IMR-90 (cell line): Measurements from ENCODE around the gene WSB1. TPM values are rescaled to one million over a fixed set of nuclear protein-coding genes. Genes with fewer than 3 reads are reported as not detected.

Source experiments
- ATAC-seq: fragments of 200-7000 bp; cut with Tn5 transposase; 2 replicates; pipeline ENCODE4 v1.9.1; 2020; ENCODE audit warnings: low read depth, mild to moderate bottlenecking, moderate library complexity
- BruUV-seq: library from RNA; stranded (reverse); fragments of 400-500 nt; replicated peaks from 2 replicates; lab custom pipeline; 2021; lab: Mats Ljungman, UMichigan
- CTCF ChIA-PET: fragments of 300-600 bp; formaldehyde crosslinking; extraction: SDS; loops from one replicate; lab custom pipeline; 2021; ENCODE audit warnings: antibody characterized with exemption; lab: Yijun Ruan, JAX
- POLR2A ChIA-PET: fragments of 300-600 bp; sonication (Branson Sonifier 250); formaldehyde crosslinking; loops from one replicate; lab custom pipeline; 2022; ENCODE audit warnings: antibody characterized with exemption; ENCODE audit not compliant: unreplicated experiment; lab: Charles Lee
- DNase-seq: peaks from one replicate; pipeline ENCODE4 v3.0.0; 2013
- H2AFZ ChIP-seq: replicated peaks from 2 replicates; pipeline ENCODE3; 2013; ENCODE audit warnings: low read length, mild to moderate bottlenecking; ENCODE audit not compliant: poor library complexity
- H2AK5ac ChIP-seq: 2 replicates; pipeline ENCODE4 v1.6.1; 2013; ENCODE audit warnings: low read depth, low read length, inconsistent platforms
- H2AK9ac ChIP-seq: replicated peaks from 2 replicates; pipeline ENCODE3; 2013; ENCODE audit warnings: mild to moderate bottlenecking, low read depth, low read length, moderate library complexity; ENCODE audit not compliant: poor library complexity
- H2BK120ac ChIP-seq: 2 replicates; pipeline ENCODE4 v1.6.1; 2013; ENCODE audit warnings: low read depth, low read length, inconsistent platforms
- H2BK15ac ChIP-seq: 3 replicates; pipeline ENCODE4 v1.6.1; 2013; ENCODE audit warnings: low read depth, low read length, inconsistent platforms
- H2BK20ac ChIP-seq: 2 replicates; pipeline ENCODE4 v1.6.1; 2013; ENCODE audit warnings: low read depth, mild to moderate bottlenecking, inconsistent platforms, low read length, moderate library complexity
- H2BK5ac ChIP-seq: 2 replicates; pipeline ENCODE4 v1.6.1; 2013; ENCODE audit warnings: mild to moderate bottlenecking, low read depth, low read length, inconsistent platforms; ENCODE audit not compliant: poor library complexity, severe bottlenecking
- H3K14ac ChIP-seq: replicated peaks from 2 replicates; pipeline ENCODE4 v1.6.1; 2013; ENCODE audit warnings: low read depth, low read length, inconsistent platforms
- H3K18ac ChIP-seq: 2 replicates; pipeline ENCODE4 v1.6.1; 2013; ENCODE audit warnings: low read depth, low read length, control low read depth
- H3K23ac ChIP-seq: 2 replicates; pipeline ENCODE4 v1.6.1; 2013; ENCODE audit warnings: low read depth, low read length, inconsistent platforms
- H3K27ac ChIP-seq: 2 replicates; pipeline ENCODE4 v1.5.1; 2013; ENCODE audit warnings: mild to moderate bottlenecking, control low read depth, low read length; ENCODE audit not compliant: insufficient read depth
- H3K27me3 ChIP-seq: 2 replicates; pipeline ENCODE4 v1.6.1; 2013; ENCODE audit warnings: low read length; ENCODE audit not compliant: control insufficient read depth, insufficient read depth
- H3K36me3 ChIP-seq: 2 replicates; pipeline ENCODE4 v1.6.1; 2013; ENCODE audit warnings: low read length, mixed read lengths; ENCODE audit not compliant: control insufficient read depth, insufficient read depth
- H3K4ac ChIP-seq: 2 replicates; pipeline ENCODE4 v1.6.1; 2013; ENCODE audit warnings: low read depth, low read length, inconsistent platforms
- H3K4me1 ChIP-seq: 2 replicates; pipeline ENCODE4 v1.6.1; 2013; ENCODE audit warnings: low read length, mixed read lengths; ENCODE audit not compliant: control insufficient read depth, insufficient read depth
- H3K4me2 ChIP-seq: 2 replicates; pipeline ENCODE4 v1.6.1; 2013; ENCODE audit warnings: low read depth, mild to moderate bottlenecking, control low read depth, low read length, moderate library complexity
- H3K4me3 ChIP-seq: 2 replicates; pipeline ENCODE4 v1.5.1; 2013; ENCODE audit warnings: low read depth, mild to moderate bottlenecking, control low read depth, low read length, moderate library complexity; ENCODE audit not compliant: insufficient read depth
- H3K56ac ChIP-seq: 2 replicates; pipeline ENCODE4 v1.6.1; 2013; ENCODE audit warnings: low read length, inconsistent platforms; ENCODE audit not compliant: insufficient read depth; ENCODE audit errors: extremely low read depth
- H3K79me1 ChIP-seq, 2 experiments: 2 replicates each; pipeline ENCODE4 v1.6.1; 2013; ENCODE audit warnings: low read length in 2 of 2, inconsistent platforms in 1 of 2, low read depth in 1 of 2
- H3K9ac ChIP-seq: 2 replicates; pipeline ENCODE4 v1.6.1; 2013; ENCODE audit warnings: low read depth, low read length, control low read depth
- H3K9me1 ChIP-seq: 2 replicates; pipeline ENCODE4 v1.6.1; 2013; ENCODE audit warnings: low read length, inconsistent platforms; ENCODE audit not compliant: insufficient read depth
- H3K9me3 ChIP-seq: 2 replicates; pipeline ENCODE4 v1.6.1; 2013; ENCODE audit warnings: low read length; ENCODE audit not compliant: control insufficient read depth, insufficient read depth
- H4K20me1 ChIP-seq: 2 replicates; pipeline ENCODE4 v1.6.1; 2013; ENCODE audit warnings: low read length, inconsistent platforms; ENCODE audit not compliant: insufficient read depth
- H4K5ac ChIP-seq: 2 replicates; pipeline ENCODE4 v1.6.1; 2013; ENCODE audit warnings: mild to moderate bottlenecking, low read depth, low read length, control low read depth
- H4K8ac ChIP-seq, 2 experiments: 2 replicates each; pipeline ENCODE4 v1.6.1; 2013; ENCODE audit warnings: low read depth in 2 of 2, low read length in 2 of 2, control low read depth in 1 of 2, inconsistent platforms in 1 of 2
- H4K91ac ChIP-seq: 2 replicates; pipeline ENCODE4 v1.6.1; 2013; ENCODE audit warnings: low read depth, low read length, inconsistent platforms; ENCODE audit not compliant: insufficient read depth
- BHLHE40 ChIP-seq: fragments of 150-350 bp; IDR thresholded peaks from 2 replicates; pipeline ENCODE4 v1.6.1; 2016; ENCODE audit warnings: mild to moderate bottlenecking, low read depth, low read length
- CTCF ChIP-seq: conservative IDR thresholded peaks from 2 replicates; pipeline ENCODE4 v1.5.1; 2012; ENCODE audit warnings: mild to moderate bottlenecking, low read depth, low read length, improper control_type of control experiment
- FOS ChIP-seq: fragments of 150-350 bp; IDR thresholded peaks from 2 replicates; pipeline ENCODE4 v1.6.1; 2016; ENCODE audit warnings: low read depth, low read length
- NFE2L2 ChIP-seq: fragments of 150-350 bp; IDR thresholded peaks from 2 replicates; pipeline ENCODE4 v1.6.1; 2016; ENCODE audit warnings: low read depth, mild to moderate bottlenecking, low read length
- RAD21 ChIP-seq: IDR thresholded peaks from 2 replicates; pipeline ENCODE4 v1.6.1; 2012; ENCODE audit warnings: low read length, improper control_type of control experiment
- WGBS, 2 experiments: methylation state at CpG; one replicate each; pipeline versions ENCODE4 v1.1.5 to v1.1.7; 2013; ENCODE audit warnings: missing lambda C conversion rate in 2 of 2; ENCODE audit not compliant: insufficient read length in 1 of 2; ENCODE audit errors: extremely low coverage in 2 of 2; 5-methylcytosine and 5-hydroxymethylcytosine counted together
- dilution Hi-C: fragments of 300-500 bp; cut with HindIII; formaldehyde crosslinking; loops from one replicate; pipeline ENCODE4 v1.14.3; 2018; ENCODE audit warnings: low sequenced_read_pairs; ENCODE audit not compliant: unreplicated experiment
- in situ Hi-C: fragments of 300-500 bp; cut with MboI; formaldehyde crosslinking; loops from 3 replicates; pipeline ENCODE4 v1.14.3; 2019; ENCODE audit warnings: low sequenced_read_pairs, inconsistent platforms, mixed read lengths
- intact Hi-C: fragments of 100-400 bp; cut with micrococcal nuclease; formaldehyde crosslinking; loops from 2 replicates; pipeline ENCODE4 v1.10.0; 2022
- polyA plus RNA-seq, 3 experiments: library from polyadenylated mRNA; depleted of rRNA; stranded (reverse); fragments of >200 nt; gene quantifications; 2 replicates each; pipeline ENCODE4 v1.2.3, GENCODE V29; 2012; ENCODE audit warnings: low replicate concordance in 1 of 3
- total RNA-seq: library from RNA; depleted of rRNA; stranded (reverse); fragments of >200 nt; gene quantifications from 2 replicates; pipeline ENCODE4 v1.2.3, GENCODE V29; 2012

WSB1 gene
- total and polyA plus RNA-seq, 2 of the 4 experiments (the other 2 are of a cell fraction) = 140 to 266 TPM

GRCh38 chr17:27341041-27341471, 47.1 kb downstream of the WSB1 start:
- Histone ChIP-seq H4K91ac (no peak overlapping the region), H3K9ac (no peak overlapping the region), H3K4me2 (no peak overlapping the region), H3K4ac (no peak overlapping the region), H3K18ac (no peak overlapping the region), H3K4me1 (no peaks in the 10 kb centered on the region), H2BK120ac (no peak overlapping the region), H3K23ac (no peak overlapping the region), H2BK20ac (no peak overlapping the region), H2BK5ac (no peak overlapping the region), H3K9me3 (no peaks in the 10 kb centered on the region), H3K4me3 (no peak overlapping the region), H3K27me3 (no peaks in the 10 kb centered on the region), H3K27ac (no peak overlapping the region), H2AK9ac (no peak overlapping the region), H2AFZ (no peak overlapping the region), H4K8ac (no peak overlapping the region), H4K5ac (no peak overlapping the region), H3K9me1 (0 out of 2 replicates have a peak, but pooled peaks cover 4% of the 10 kb centered on the region), H3K79me1 (no peaks in the 10 kb centered on the region), H4K20me1 (no peaks in the 10 kb centered on the region), H3K56ac (no peak overlapping the region), H3K14ac (no peak overlapping the region), H2BK15ac (no peak overlapping the region), H2AK5ac (peak overlapping the region; percentile 31; the same call in 1 of the 2 replicates), H3K36me3 (no peaks in the 10 kb centered on the region)
- DNase-seq = no peak
- dilution Hi-C loops (loop anchor here (25.0 kb wide), 1 partner anchor 104 kb away; no protein-coding TSS in a partner anchor), in situ Hi-C loops (no loop called here), intact Hi-C loops (no loop called here)
- WGBS, 2 experiments = 83% methylated on average over 1 of the region's 4 CpGs; no CpG with 5 or more reads in 1 of the 2 experiments
- ChIA-PET POLR2A (no interaction called here), CTCF (interaction anchor here (0.8 kb wide), 1 partner anchor 105 kb away, joined by 3 read pairs; no protein-coding TSS in a partner anchor)
- no peak for TF ChIP-seq FOS
- no peak for TF ChIP-seq RAD21
- TF ChIP-seq BHLHE40 = no peak
- no peak for TF ChIP-seq CTCF
- TF ChIP-seq NFE2L2 = no peak
- BruUV-seq = no TSS peak
- no peak for ATAC-seq
